Cardiac muscle cell (in vitro differentiated cells and primary cell): ENCODE data around the gene MTMR3. TPM values are rescaled to one million over a fixed set of nuclear protein-coding genes. Genes with fewer than 3 reads are reported as not detected.

Source experiments
- DNase-seq, 2 donors: peaks; one replicate each; pipeline versions ENCODE4 v3.0.0 to v3.0.0-alpha.2; 2010 to 2017; ENCODE audit warnings: low read depth in 1 of 2, low spot score in 1 of 2
- H3K27ac ChIP-seq: fragments of 200-600 bp; sonication (generic); 2 replicates; pipeline ENCODE4 v1.5.1; 2016
- H3K27me3 ChIP-seq: fragments of 200-600 bp; sonication (generic); 2 replicates; pipeline ENCODE4 v1.6.0; 2016; ENCODE audit warnings: control low read depth
- H3K36me3 ChIP-seq: fragments of 200-600 bp; sonication (generic); 2 replicates; pipeline ENCODE4 v1.5.1; 2016; ENCODE audit warnings: control low read depth
- H3K4me1 ChIP-seq: fragments of 200-600 bp; sonication (generic); 2 replicates; pipeline ENCODE4 v1.8.1; 2017; ENCODE audit warnings: low read depth, mild to moderate bottlenecking, mixed run types
- H3K4me3 ChIP-seq: fragments of 200-600 bp; sonication (generic); 2 replicates; pipeline ENCODE4 v1.5.1; 2016; ENCODE audit warnings: mild to moderate bottlenecking
- H3K9me3 ChIP-seq: fragments of 200-600 bp; sonication (generic); 2 replicates; pipeline ENCODE4 v1.5.1; 2017; ENCODE audit warnings: low read depth, mild to moderate bottlenecking, control low read depth
- CTCF ChIP-seq: IDR thresholded peaks from 2 replicates; pipeline ENCODE4 v1.5.1; 2012; ENCODE audit warnings: low read depth, mild to moderate bottlenecking, low read length
- polyA plus RNA-seq: library from polyadenylated mRNA; unstranded; fragments of >200 nt; fragmentation: Nextera tagmentation; extraction: Ambion mirVana; gene quantifications from 2 replicates; pipeline ENCODE4 v1.2.1, GENCODE V29; 2016
- total RNA-seq: library from RNA; depleted of rRNA; stranded (reverse); fragments of >200 nt; gene quantifications from 2 replicates; pipeline ENCODE4 v1.2.3, GENCODE V29; 2016

MTMR3 gene
- total and polyA plus RNA-seq, 2 experiments from 2014 or later = 10.1 to 22.0 TPM

- no peak for DNase-seq
- H3K4me1 ChIP-seq = no peaks in the 10 kb centered on the region
- no peak overlapping the region for H3K4me3 ChIP-seq
- peaks cover 22% of the 10 kb centered on the region for H3K36me3 ChIP-seq
- H3K27me3 ChIP-seq = no peaks in the 10 kb centered on the region
- TF ChIP-seq CTCF = no peak
- H3K9me3 ChIP-seq = no peaks in the 10 kb centered on the region
- H3K27ac ChIP-seq = no peak overlapping the region
These were observed 138.4 kb downstream of the MTMR3 start for GRCh38 chr22:30021338-30021737.

- no peaks in the 10 kb centered on the region for H3K27me3 ChIP-seq
- no peaks in the 10 kb centered on the region for H3K9me3 ChIP-seq
- H3K4me3 ChIP-seq = no peak overlapping the region
- peak in 1 of 2 donors; percentile 18 for DNase-seq
- no peak overlapping the region for H3K27ac ChIP-seq
- H3K36me3 ChIP-seq = peaks cover 20% of the 10 kb centered on the region
- H3K4me1 ChIP-seq = no peaks in the 10 kb centered on the region
- no peak for TF ChIP-seq CTCF
These were observed 139.1 kb downstream of the MTMR3 start for GRCh38 chr22:30021881-30022619.

GRCh38 chr22:30023099-30023660 lies 140.2 kb downstream of the MTMR3 start:
- Histone ChIP-seq H3K36me3 (peaks cover 12% of the 10 kb centered on the region), H3K4me3 (no peak overlapping the region), H3K4me1 (no peaks in the 10 kb centered on the region), H3K9me3 (no peaks in the 10 kb centered on the region), H3K27ac (no peak overlapping the region), H3K27me3 (no peaks in the 10 kb centered on the region)
- no peak for TF ChIP-seq CTCF
- no peak for DNase-seq

- Histone ChIP-seq H3K4me3 (no peak overlapping the region), H3K27me3 (no peaks in the 10 kb centered on the region), H3K36me3 (peaks cover 12% of the 10 kb centered on the region), H3K4me1 (no peaks in the 10 kb centered on the region), H3K27ac (no peak overlapping the region), H3K9me3 (no peaks in the 10 kb centered on the region)
- TF ChIP-seq CTCF = no peak
- no peak for DNase-seq
These were observed 141.3 kb downstream of the MTMR3 start for GRCh38 chr22:30024231-30024630.

GRCh38 chr22:30025221-30025620 lies 142.2 kb downstream of the MTMR3 start:
- no peak overlapping the region for H3K4me3 ChIP-seq
- H3K36me3 ChIP-seq = peaks cover 12% of the 10 kb centered on the region
- DNase-seq = no peak
- no peaks in the 10 kb centered on the region for H3K27me3 ChIP-seq
- no peaks in the 10 kb centered on the region for H3K9me3 ChIP-seq
- no peak overlapping the region for H3K27ac ChIP-seq
- H3K4me1 ChIP-seq = peaks cover 6% of the 10 kb centered on the region
- TF ChIP-seq CTCF = no peak
